ENCODE data around the gene ZBTB17.

ZBTB17 gene

GRCh38 chr1:15938628-15939161 is 37.2 kb downstream of the ZBTB17 start:
- H3K4me3 ChIP-seq (ENCODE audit: low read depth, low read length) = no peak overlapping the region
- no peak for DNase-seq (ENCODE audit: low read depth)
- TF ChIP-seq CTCF (IDR thresholded peaks at IDR 0.05; ENCODE audit: insufficient read depth, low read depth, low read length, missing control alignments) = no peak

GRCh38 chr1:15937706-15938168 is 38.2 kb downstream of the ZBTB17 start:
- DNase-seq (ENCODE audit: low read depth) = no peak
- TF ChIP-seq CTCF (IDR thresholded peaks at IDR 0.05; ENCODE audit: insufficient read depth, low read depth, low read length, missing control alignments) = no peak

DNA sequence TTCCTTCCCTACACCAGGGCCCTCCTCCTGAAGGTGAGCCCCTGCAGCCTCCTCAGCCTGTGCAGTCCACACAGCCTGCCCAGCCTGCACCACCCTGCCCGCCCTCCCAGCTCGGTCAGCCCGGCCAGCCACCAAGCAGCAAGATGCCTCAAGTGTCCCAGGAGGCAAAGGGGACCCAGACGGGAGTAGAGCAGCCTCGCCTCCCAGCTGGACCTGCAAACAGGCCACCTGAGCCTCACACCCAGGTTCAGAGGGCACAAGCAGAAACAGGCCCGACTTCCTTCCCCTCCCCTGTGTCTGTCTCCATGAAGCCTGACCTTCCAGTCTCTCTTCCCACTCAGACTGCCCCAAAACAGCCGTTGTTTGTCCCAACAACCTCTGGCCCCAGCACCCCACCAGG is 38.8 kb downstream of the ZBTB17 start:
- H3K4me3 ChIP-seq (ENCODE audit: low read depth, low read length) = no peak overlapping the region
- no peak for DNase-seq (ENCODE audit: low read depth)
- TF ChIP-seq CTCF (IDR thresholded peaks at IDR 0.05; ENCODE audit: insufficient read depth, low read depth, low read length, missing control alignments) = no peak

More at GRCh38 chr1:15937706-15938168, 38.2 kb downstream of the ZBTB17 start:
- no peak overlapping the region for H3K4me3 ChIP-seq (ENCODE audit: low read depth, low read length)

DNA sequence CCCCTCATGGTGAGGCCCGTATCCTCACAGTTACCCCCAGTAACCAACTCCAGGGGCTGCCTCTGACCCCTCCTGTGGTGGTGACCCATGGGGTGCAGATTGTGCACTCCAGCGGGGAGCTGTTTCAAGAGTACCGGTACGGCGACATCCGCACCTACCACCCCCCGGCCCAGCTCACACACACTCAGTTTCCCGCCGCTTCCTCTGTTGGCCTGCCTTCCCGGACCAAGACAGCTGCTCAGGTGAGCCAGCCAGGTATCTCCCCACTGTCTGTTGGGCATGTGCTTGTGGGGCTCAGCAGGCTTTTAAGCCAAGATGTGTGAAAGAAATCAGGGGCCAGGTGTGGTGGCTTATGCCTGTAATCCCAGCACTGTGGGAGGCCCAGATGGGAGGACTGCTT is 39.9 kb downstream of the ZBTB17 start:
- no peak overlapping the region for H3K4me3 ChIP-seq (ENCODE audit: low read depth, low read length)
- no peak for DNase-seq (ENCODE audit: low read depth)
- no peak for TF ChIP-seq CTCF (IDR thresholded peaks at IDR 0.05; ENCODE audit: insufficient read depth, low read depth, low read length, missing control alignments)

DNA sequence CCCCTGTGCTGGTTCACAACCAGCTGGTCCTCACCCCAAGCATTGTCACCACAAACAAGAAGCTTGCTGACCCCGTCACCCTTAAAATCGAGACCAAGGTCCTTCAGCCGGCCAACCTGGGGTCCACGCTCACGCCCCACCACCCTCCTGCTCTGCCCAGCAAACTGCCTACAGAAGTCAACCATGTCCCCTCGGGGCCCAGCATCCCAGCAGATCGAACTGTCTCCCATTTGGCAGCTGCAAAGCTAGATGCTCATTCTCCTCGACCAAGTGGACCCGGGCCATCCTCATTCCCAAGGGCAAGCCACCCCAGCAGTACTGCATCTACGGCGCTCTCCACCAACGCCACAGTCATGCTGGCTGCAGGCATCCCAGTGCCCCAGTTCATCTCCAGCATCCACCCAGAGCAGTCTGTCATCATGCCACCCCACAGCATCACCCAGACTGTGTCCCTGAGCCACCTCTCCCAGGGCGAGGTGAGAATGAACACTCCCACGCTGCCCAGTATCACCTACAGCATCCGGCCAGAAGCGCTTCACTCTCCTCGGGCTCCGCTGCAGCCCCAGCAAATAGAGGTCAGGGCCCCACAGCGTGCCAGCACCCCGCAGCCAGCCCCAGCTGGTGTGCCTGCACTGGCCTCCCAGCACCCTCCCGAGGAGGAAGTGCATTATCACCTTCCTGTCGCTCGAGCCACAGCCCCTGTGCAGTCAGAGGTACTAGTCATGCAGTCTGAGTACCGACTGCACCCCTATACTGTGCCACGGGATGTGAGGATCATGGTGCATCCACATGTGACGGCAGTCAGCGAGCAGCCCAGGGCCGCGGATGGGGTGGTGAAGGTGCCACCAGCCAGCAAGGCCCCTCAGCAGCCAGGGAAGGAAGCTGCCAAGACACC is 40.6 kb downstream of the ZBTB17 start:
- no peak for TF ChIP-seq CTCF (IDR thresholded peaks at IDR 0.05; ENCODE audit: insufficient read depth, low read depth, low read length, missing control alignments)
- no peak overlapping the region for H3K4me3 ChIP-seq (ENCODE audit: low read depth, low read length)
- no peak for DNase-seq (ENCODE audit: low read depth)

DNA sequence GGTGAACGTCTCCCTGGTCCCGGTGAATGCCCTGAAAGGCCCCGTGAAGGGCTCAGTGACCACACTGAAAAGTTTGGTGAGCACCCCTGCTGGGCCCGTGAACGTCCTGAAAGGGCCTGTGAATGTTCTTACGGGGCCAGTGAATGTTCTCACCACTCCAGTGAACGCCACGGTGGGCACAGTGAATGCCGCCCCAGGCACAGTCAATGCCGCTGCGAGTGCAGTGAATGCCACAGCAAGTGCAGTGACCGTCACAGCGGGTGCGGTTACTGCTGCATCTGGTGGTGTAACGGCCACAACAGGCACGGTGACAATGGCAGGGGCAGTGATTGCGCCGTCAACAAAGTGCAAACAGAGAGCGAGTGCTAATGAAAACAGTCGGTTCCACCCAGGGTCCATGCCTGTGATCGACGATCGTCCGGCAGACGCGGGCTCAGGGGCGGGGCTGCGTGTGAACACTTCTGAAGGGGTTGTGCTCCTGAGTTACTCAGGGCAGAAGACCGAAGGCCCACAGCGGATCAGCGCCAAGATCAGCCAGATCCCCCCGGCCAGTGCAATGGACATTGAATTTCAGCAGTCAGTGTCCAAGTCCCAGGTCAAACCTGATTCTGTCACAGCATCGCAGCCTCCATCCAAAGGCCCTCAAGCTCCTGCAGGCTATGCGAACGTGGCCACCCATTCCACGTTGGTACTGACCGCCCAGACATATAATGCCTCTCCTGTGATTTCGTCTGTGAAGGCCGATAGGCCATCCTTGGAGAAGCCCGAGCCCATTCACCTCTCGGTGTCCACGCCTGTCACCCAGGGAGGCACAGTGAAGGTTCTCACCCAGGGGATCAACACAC is 41.5 kb downstream of the ZBTB17 start:
- no peak for DNase-seq (ENCODE audit: low read depth)
- no peak overlapping the region for H3K4me3 ChIP-seq (ENCODE audit: low read depth, low read length)
- TF ChIP-seq CTCF (IDR thresholded peaks at IDR 0.05; ENCODE audit: insufficient read depth, low read depth, low read length, missing control alignments) = no peak
